ENCODE data around the gene TEX261. TPM values are rescaled to one million over a fixed set of nuclear protein-coding genes. Genes with fewer than 3 reads are reported as not detected.

Gene TEX261
- total RNA-seq, 2 experiments from 2014 or later, result 34.5 to 45.8 TPM

DNA sequence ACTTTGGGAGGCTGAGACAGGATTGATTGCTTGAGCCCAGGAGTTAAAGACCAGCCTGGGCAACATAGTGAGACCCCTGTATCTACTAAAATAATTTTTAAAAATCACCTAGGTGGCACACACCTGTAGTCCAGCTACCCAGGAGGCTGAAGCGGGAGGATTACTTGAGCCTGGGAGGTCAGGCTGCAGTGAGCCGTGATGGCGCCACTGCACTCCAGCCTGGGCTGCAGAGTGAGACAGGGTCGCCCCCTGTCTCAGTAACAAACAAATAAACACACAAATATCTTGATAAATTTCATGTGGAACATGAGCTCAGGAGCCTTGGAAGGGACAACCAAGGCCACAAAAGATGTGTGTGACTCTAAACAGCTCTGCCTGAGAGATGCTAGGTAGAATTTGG lies 28.0 kb downstream of the TEX261 start:
- no peak for DNase-seq (ENCODE audit: low spot score)
- no peaks in the 10 kb centered on the region for H4K20me1 ChIP-seq (ENCODE audit: insufficient read depth, low read length)
- no peak for TF ChIP-seq EZH2phosphoT487 (IDR thresholded peaks at IDR 0.05; ENCODE audit: borderline replicate concordance, low read depth, low read length)
- TF ChIP-seq, protein P1, sequence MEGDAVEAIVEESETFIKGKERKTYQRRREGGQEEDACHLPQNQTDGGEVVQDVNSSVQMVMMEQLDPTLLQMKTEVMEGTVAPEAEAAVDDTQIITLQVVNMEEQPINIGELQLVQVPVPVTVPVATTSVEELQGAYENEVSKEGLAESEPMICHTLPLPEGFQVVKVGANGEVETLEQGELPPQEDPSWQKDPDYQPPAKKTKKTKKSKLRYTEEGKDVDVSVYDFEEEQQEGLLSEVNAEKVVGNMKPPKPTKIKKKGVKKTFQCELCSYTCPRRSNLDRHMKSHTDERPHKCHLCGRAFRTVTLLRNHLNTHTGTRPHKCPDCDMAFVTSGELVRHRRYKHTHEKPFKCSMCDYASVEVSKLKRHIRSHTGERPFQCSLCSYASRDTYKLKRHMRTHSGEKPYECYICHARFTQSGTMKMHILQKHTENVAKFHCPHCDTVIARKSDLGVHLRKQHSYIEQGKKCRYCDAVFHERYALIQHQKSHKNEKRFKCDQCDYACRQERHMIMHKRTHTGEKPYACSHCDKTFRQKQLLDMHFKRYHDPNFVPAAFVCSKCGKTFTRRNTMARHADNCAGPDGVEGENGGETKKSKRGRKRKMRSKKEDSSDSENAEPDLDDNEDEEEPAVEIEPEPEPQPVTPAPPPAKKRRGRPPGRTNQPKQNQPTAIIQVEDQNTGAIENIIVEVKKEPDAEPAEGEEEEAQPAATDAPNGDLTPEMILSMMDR (conservative IDR thresholded peaks at IDR 0.05; ENCODE audit: low read length), result no peak
- BruUV-seq (replicated peaks), result no TSS peak
- no peak overlapping the region for H3K4me3 ChIP-seq (ENCODE audit: low read depth, low read length, poor library complexity, severe bottlenecking)
- no peaks in the 10 kb centered on the region for H3K36me3 ChIP-seq (ENCODE audit: insufficient read depth, low read length)
- H3K79me2 ChIP-seq (ENCODE audit: insufficient read depth, low read depth, low read length), result no peaks in the 10 kb centered on the region
- ChIA-PET POLR2A (interaction anchor here (0.7 kb wide), 2 partner anchors 112 to 114 kb away, joined by 3 read pairs; no protein-coding TSS in a partner anchor), CTCF (ENCODE audit: unreplicated experiment) (no interaction called here)
- no peak overlapping the region for H2AFZ ChIP-seq (ENCODE audit: low read length)
- intact Hi-C loops (cut with micrococcal nuclease; ENCODE audit: unreplicated experiment), result no loop called here
- no peaks in the 10 kb centered on the region for H3K9me3 ChIP-seq (ENCODE audit: low read length)
- H3K27ac ChIP-seq (ENCODE audit: low read depth, low read length, poor library complexity, severe bottlenecking), result no peak overlapping the region
- H3K4me2 ChIP-seq (ENCODE audit: low read length), result no peak overlapping the region
- H3K4me1 ChIP-seq (ENCODE audit: insufficient read depth, low read length, poor library complexity, severe bottlenecking), result peaks cover 7% of the 10 kb centered on the region
- H3K9me2 ChIP-seq (ENCODE audit: insufficient read depth, low read length), result no peaks in the 10 kb centered on the region

DNA sequence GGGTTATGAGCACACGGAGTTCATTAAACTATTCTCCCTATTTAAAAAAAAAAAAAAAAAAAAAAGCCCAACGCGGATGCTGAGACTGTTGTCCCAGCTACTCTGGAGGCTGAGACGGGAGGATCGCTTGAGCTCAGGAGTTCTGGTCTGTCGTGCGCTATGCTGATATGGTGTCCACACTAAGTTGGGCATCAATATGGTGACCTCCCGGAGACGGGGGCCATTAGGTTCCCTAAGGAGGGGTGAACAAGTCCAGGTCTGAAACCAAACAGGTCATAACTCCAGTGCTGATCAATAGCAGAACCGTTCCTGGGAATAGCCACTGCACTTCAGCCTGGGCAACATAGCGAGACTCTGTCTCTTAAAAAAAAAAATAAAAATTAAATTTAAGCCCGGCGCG lies 29.2 kb downstream of the TEX261 start:
- no TSS peak for BruUV-seq (replicated peaks)
- H3K9me3 ChIP-seq (ENCODE audit: low read length), result no peaks in the 10 kb centered on the region
- ChIA-PET CTCF (ENCODE audit: unreplicated experiment) (no interaction called here), POLR2A (interaction anchor here (0.6 kb wide), 1 partner anchor 17 kb away, joined by 4 read pairs; no protein-coding TSS in a partner anchor)
- H3K4me1 ChIP-seq (ENCODE audit: insufficient read depth, low read length, poor library complexity, severe bottlenecking), result peaks cover 7% of the 10 kb centered on the region
- no peaks in the 10 kb centered on the region for H3K79me2 ChIP-seq (ENCODE audit: insufficient read depth, low read depth, low read length)
- no peaks in the 10 kb centered on the region for H3K36me3 ChIP-seq (ENCODE audit: insufficient read depth, low read length)
- no peak overlapping the region for H3K27ac ChIP-seq (ENCODE audit: low read depth, low read length, poor library complexity, severe bottlenecking)
- TF ChIP-seq EZH2phosphoT487 (IDR thresholded peaks at IDR 0.05; ENCODE audit: borderline replicate concordance, low read depth, low read length), result no peak
- TF ChIP-seq, protein P1 (conservative IDR thresholded peaks at IDR 0.05; ENCODE audit: low read length), result no peak
- H3K4me3 ChIP-seq (ENCODE audit: low read depth, low read length, poor library complexity, severe bottlenecking), result no peak overlapping the region
- DNase-seq (ENCODE audit: low spot score), result no peak
- H3K4me2 ChIP-seq (ENCODE audit: low read length), result peak overlapping the region; percentile 62
- no peak overlapping the region; the same call in 1 of the 2 replicates for H2AFZ ChIP-seq (ENCODE audit: low read length)
- no peaks in the 10 kb centered on the region for H4K20me1 ChIP-seq (ENCODE audit: insufficient read depth, low read length)
- intact Hi-C loops (cut with micrococcal nuclease; ENCODE audit: unreplicated experiment), result loop anchor here (1.0 kb wide), 1 partner anchor 12 kb away; no protein-coding TSS in a partner anchor
- H3K9me2 ChIP-seq (ENCODE audit: insufficient read depth, low read length), result no peaks in the 10 kb centered on the region

DNA sequence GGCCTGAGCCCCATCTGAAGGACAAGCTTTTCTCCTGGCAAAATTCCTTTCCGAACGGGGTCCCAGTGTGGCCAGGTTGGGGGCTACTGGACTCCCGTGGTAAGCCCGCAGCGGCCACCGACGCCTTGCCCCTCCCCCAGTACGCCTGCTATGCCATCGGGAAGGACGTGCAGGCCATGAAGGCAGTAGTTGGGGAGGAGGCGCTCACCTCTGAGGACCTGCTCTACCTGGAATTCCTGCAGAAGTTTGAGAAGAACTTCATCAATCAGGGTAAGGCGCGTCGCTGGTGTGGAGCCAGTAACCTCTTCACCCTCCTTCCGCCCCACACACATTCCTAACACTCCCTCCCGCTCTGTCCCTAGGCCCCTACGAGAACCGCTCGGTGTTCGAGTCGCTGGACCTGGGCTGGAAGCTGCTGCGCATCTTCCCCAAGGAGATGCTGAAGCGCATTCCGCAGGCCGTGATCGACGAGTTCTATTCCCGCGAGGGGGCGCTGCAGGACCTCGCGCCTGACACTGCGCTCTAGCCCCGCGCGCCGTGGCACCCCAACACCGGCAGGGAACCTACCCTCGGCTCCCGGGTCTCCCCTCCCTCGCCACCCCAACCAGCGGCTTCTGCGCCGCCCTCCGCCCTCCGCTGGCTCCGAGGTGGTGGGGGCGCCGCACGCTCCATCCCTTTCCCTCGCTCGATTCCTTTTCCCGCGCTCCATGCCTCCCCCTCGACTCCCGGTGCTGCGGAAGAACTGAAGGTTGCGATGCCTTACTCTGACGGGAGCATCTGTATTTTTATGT lies 29.9 kb downstream of the TEX261 start:
- BruUV-seq (replicated peaks), result no TSS peak
- POLR2A ChIA-PET, result interaction anchor here (0.6 kb wide), 1 partner anchor 16 kb away, joined by 4 read pairs; no protein-coding TSS in a partner anchor

More for the DNA sequence above, 29.9 kb downstream of the TEX261 start:
- Histone ChIP-seq H3K27ac (ENCODE audit: low read depth, low read length, poor library complexity, severe bottlenecking) (no peak overlapping the region), H3K36me3 (ENCODE audit: insufficient read depth, low read length) (no peaks in the 10 kb centered on the region), H4K20me1 (ENCODE audit: insufficient read depth, low read length) (no peaks in the 10 kb centered on the region), H3K4me3 (ENCODE audit: low read depth, low read length, poor library complexity, severe bottlenecking) (peak overlapping the region; percentile 57), H3K4me2 (ENCODE audit: low read length) (peak overlapping the region; percentile 62), H3K4me1 (ENCODE audit: insufficient read depth, low read length, poor library complexity, severe bottlenecking) (peaks cover 7% of the 10 kb centered on the region), H3K9me2 (ENCODE audit: insufficient read depth, low read length) (no peaks in the 10 kb centered on the region), H3K79me2 (ENCODE audit: insufficient read depth, low read depth, low read length) (no peaks in the 10 kb centered on the region), H3K9me3 (ENCODE audit: low read length) (no peaks in the 10 kb centered on the region), H2AFZ (ENCODE audit: low read length) (peak overlapping the region; percentile 73; the same call in 1 of the 2 replicates)
- TF ChIP-seq EZH2phosphoT487 (IDR thresholded peaks at IDR 0.05; ENCODE audit: borderline replicate concordance, low read depth, low read length), result no peak
- TF ChIP-seq, protein P1 (conservative IDR thresholded peaks at IDR 0.05; ENCODE audit: low read length), result peak; percentile 86
- intact Hi-C loops (cut with micrococcal nuclease; ENCODE audit: unreplicated experiment), result loop anchor here (1.0 kb wide), 1 partner anchor 13 kb away; no protein-coding TSS in a partner anchor
- CTCF ChIA-PET (ENCODE audit: unreplicated experiment), result no interaction called here
- DNase-seq (ENCODE audit: low spot score), result peak; percentile 65

All from OCI-LY7 (cell line).